PC-9 (cell line): ENCODE measurements around the gene ANKDD1A. TPM values are rescaled to one million over a fixed set of nuclear protein-coding genes. Genes with fewer than 3 reads are reported as not detected.

ENCODE experiments used
- BruUV-seq: library from RNA; stranded (reverse); fragments of 400-500 nt; replicated peaks from 2 replicates; lab custom pipeline; 2021; lab: Mats Ljungman, UMichigan
- CTCF ChIA-PET: fragments of 300-600 bp; sonication (Branson Sonifier 250); formaldehyde crosslinking; loops from one replicate; lab custom pipeline; 2022; ENCODE audit warnings: antibody characterized with exemption; lab: Charles Lee
- POLR2A ChIA-PET: fragments of 300-600 bp; sonication (Branson Sonifier 250); formaldehyde crosslinking; loops from one replicate; lab custom pipeline; 2022; ENCODE audit warnings: antibody characterized with exemption; ENCODE audit not compliant: unreplicated experiment; lab: Charles Lee
- DNase-seq, 2 experiments: peaks; one replicate each; pipeline versions ENCODE4 v3.0.0 to v3.0.0-alpha.2; 2015 to 2022; ENCODE audit warnings: mixed read lengths in 1 of 2
- H2AFZ ChIP-seq: fragments of 200-600 bp; sonication (generic); 2 replicates; pipeline ENCODE4 v1.8.1; 2017; ENCODE audit warnings: antibody characterized with exemption
- H3F3A ChIP-seq: fragments of 200-600 bp; sonication (generic); 2 replicates; pipeline ENCODE4 v1.8.1; 2017; ENCODE audit warnings: antibody characterized with exemption, mild to moderate bottlenecking, low read depth; ENCODE audit not compliant: insufficient read depth
- H3K27ac ChIP-seq: fragments of 200-600 bp; sonication (generic); 2 replicates; pipeline ENCODE4 v1.6.1; 2016; ENCODE audit warnings: mixed run types
- H3K27me3 ChIP-seq: fragments of 200-600 bp; sonication (generic); 2 replicates; pipeline ENCODE4 v1.6.1; 2016; ENCODE audit warnings: low read depth, mixed run types; ENCODE audit not compliant: insufficient read depth
- H3K36me3 ChIP-seq: fragments of 200-600 bp; sonication (generic); 2 replicates; pipeline ENCODE4 v1.6.1; 2016; ENCODE audit warnings: low read depth, mixed run types
- H3K4me1 ChIP-seq: fragments of 200-600 bp; sonication (generic); replicated peaks from 2 replicates; pipeline ENCODE4 v1.6.1; 2016; ENCODE audit warnings: mixed run types; ENCODE audit not compliant: insufficient read depth
- H3K4me2 ChIP-seq: fragments of 200-600 bp; sonication (generic); 2 replicates; pipeline ENCODE4 v1.6.1; 2017; ENCODE audit warnings: mixed run types
- H3K4me3 ChIP-seq: fragments of 200-600 bp; sonication (generic); 2 replicates; pipeline ENCODE4 v1.6.1; 2016; ENCODE audit warnings: mixed run types
- H3K79me2 ChIP-seq: fragments of 200-600 bp; sonication (generic); 2 replicates; pipeline ENCODE4 v1.6.1; 2017; ENCODE audit warnings: low read depth, mixed run types
- H3K9me2 ChIP-seq: fragments of 200-600 bp; sonication (generic); 2 replicates; pipeline ENCODE4 v1.8.1; 2017; ENCODE audit warnings: mild to moderate bottlenecking; ENCODE audit not compliant: insufficient read depth
- H3K9me3 ChIP-seq: fragments of 200-600 bp; sonication (generic); 2 replicates; pipeline ENCODE4 v1.8.1; 2016; ENCODE audit warnings: low read depth; ENCODE audit not compliant: insufficient read depth
- H4K20me1 ChIP-seq: fragments of 200-600 bp; sonication (generic); 2 replicates; pipeline ENCODE4 v1.8.1; 2017; ENCODE audit not compliant: insufficient read depth
- EZH2 ChIP-seq: fragments of 200-600 bp; sonication (generic); IDR thresholded peaks from 2 replicates; pipeline ENCODE4 v1.8.0; 2017; ENCODE audit warnings: antibody characterized with exemption, low read depth
- intact Hi-C: fragments of 100-400 bp; cut with micrococcal nuclease; formaldehyde crosslinking; loops from one replicate; pipeline ENCODE4 v1.10.0; 2022; ENCODE audit not compliant: unreplicated experiment
- total RNA-seq: library from RNA; stranded (reverse); gene quantifications from 2 replicates; pipeline ENCODE4 v1.2.3, GENCODE V29; 2021
- TF ChIP-seq, protein P1 (sequence below): fragments of 200-600 bp; sonication (generic); conservative IDR thresholded peaks from 2 replicates; pipeline ENCODE4 v1.6.1; 2017; ENCODE audit warnings: mixed run types, antibody characterized with exemption, mild to moderate bottlenecking, moderate library complexity

The ANKDD1A gene
- total RNA-seq, 1 experiment from 2014 or later, result 14.2 TPM

DNA sequence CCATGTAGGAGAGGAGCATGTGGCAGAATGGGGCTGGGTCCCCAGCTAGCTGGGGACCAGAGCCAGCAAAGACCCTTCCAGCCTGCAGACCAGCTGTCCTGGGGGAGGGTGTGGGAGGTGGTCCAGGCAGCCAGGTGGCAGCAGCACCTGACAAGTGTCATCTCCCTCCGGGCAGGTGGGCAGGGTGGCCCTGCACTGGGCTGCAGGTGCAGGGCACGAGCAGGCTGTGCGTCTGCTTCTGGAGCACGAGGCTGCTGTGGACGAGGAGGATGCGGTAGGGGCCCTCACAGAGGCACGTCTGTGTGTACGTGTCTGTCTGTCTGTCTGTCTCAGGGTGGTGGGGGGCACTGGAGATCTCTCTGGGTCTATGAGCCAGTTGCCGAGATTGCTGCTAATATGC is 5.5 kb downstream of the ANKDD1A start:
- no peak for DNase-seq
- intact Hi-C loops, result no loop called here
- Histone ChIP-seq H3K79me2 (no peaks in the 10 kb centered on the region), H3K9me2 (no peaks in the 10 kb centered on the region), H3F3A (peaks cover 5% of the 10 kb centered on the region; the same call in 1 of the 2 replicates), H3K36me3 (no peaks in the 10 kb centered on the region), H3K4me3 (no peak overlapping the region), H3K27me3 (no peaks in the 10 kb centered on the region), H3K27ac (no peak overlapping the region), H3K4me2 (no peak overlapping the region), H3K9me3 (no peaks in the 10 kb centered on the region), H3K4me1 (peaks cover 15% of the 10 kb centered on the region), H2AFZ (no peak overlapping the region), H4K20me1 (no peaks in the 10 kb centered on the region)
- TF ChIP-seq EZH2, result no peak
- TF ChIP-seq, protein P1, sequence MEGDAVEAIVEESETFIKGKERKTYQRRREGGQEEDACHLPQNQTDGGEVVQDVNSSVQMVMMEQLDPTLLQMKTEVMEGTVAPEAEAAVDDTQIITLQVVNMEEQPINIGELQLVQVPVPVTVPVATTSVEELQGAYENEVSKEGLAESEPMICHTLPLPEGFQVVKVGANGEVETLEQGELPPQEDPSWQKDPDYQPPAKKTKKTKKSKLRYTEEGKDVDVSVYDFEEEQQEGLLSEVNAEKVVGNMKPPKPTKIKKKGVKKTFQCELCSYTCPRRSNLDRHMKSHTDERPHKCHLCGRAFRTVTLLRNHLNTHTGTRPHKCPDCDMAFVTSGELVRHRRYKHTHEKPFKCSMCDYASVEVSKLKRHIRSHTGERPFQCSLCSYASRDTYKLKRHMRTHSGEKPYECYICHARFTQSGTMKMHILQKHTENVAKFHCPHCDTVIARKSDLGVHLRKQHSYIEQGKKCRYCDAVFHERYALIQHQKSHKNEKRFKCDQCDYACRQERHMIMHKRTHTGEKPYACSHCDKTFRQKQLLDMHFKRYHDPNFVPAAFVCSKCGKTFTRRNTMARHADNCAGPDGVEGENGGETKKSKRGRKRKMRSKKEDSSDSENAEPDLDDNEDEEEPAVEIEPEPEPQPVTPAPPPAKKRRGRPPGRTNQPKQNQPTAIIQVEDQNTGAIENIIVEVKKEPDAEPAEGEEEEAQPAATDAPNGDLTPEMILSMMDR, result no peak
- ChIA-PET POLR2A (no interaction called here), CTCF (no interaction called here)
- no TSS peak for BruUV-seq

DNA sequence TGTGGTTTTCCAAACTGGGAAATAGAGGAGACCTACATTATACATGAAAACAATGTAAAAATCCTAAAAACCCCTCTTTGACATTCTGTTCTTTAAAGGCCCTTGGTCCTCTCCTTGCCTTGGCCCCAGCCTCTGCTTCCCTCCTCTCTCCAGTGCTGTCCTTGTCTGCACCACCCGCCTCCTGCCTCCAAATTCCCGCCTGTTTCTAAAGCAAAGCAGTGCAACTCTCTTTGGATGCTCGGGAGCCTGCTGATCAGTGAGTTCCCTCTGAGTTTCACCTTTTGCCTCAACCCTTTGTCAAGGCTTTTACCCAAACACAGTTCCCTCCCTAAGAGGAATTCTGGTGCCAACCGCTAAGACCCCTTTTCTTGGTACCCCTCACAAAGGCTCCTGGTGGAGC is 8.0 kb downstream of the ANKDD1A start:
- H2AFZ ChIP-seq, result no peak overlapping the region
- ChIA-PET CTCF (no interaction called here), POLR2A (interaction anchor here (0.6 kb wide), 1 partner anchor 77 kb away, joined by 3 read pairs; no protein-coding TSS in a partner anchor)
- no peaks in the 10 kb centered on the region for H3K9me2 ChIP-seq
- H4K20me1 ChIP-seq, result no peaks in the 10 kb centered on the region
- H3K79me2 ChIP-seq, result no peaks in the 10 kb centered on the region
- peaks cover 5% of the 10 kb centered on the region; the same call in 1 of the 2 replicates for H3F3A ChIP-seq
- DNase-seq, result no peak
- BruUV-seq, result no TSS peak
- intact Hi-C loops, result no loop called here
- peaks cover 21% of the 10 kb centered on the region for H3K4me1 ChIP-seq
- no peaks in the 10 kb centered on the region for H3K27me3 ChIP-seq
- no peaks in the 10 kb centered on the region for H3K36me3 ChIP-seq
- H3K27ac ChIP-seq, result no peak overlapping the region
- H3K9me3 ChIP-seq, result no peaks in the 10 kb centered on the region
- TF ChIP-seq EZH2, result no peak
- TF ChIP-seq, protein P1, result no peak
- H3K4me2 ChIP-seq, result no peak overlapping the region
- no peak overlapping the region for H3K4me3 ChIP-seq

DNA sequence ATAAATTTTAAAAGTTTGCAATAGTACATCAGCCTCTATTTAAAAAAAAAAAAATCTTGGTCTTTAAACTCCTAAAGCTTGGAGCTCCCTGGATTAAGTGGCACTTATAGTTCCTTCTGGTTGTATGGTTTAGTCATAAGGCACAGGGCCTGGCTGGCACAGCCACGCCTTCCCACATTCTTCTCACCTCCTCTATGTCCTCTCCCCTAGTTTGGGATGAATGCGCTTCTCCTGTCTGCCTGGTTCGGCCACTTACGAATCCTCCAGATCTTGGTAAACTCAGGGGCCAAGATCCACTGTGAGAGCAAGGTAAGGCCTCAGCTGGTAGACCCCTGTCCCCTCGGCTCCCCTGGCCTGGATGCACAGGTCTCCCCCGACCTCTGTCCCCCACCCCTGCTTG is 10.0 kb downstream of the ANKDD1A start:
- DNase-seq, result peak; percentile 66 to 87
- no peaks in the 10 kb centered on the region for H3K9me2 ChIP-seq
- POLR2A ChIA-PET, result interaction anchor here (0.6 kb wide), 1 partner anchor 105 kb away, joined by 3 read pairs; no protein-coding TSS in a partner anchor
- H3K79me2 ChIP-seq, result no peaks in the 10 kb centered on the region
- intact Hi-C loops, result no loop called here
- H2AFZ ChIP-seq, result peak overlapping the region; percentile 56; the same call in 1 of the 2 replicates
- H3F3A ChIP-seq, result peaks cover 5% of the 10 kb centered on the region; the same call in 1 of the 2 replicates
- CTCF ChIA-PET, result interaction anchor here (0.6 kb wide), 2 partner anchors 36 to 564 kb away, joined by 7 read pairs; no protein-coding TSS in a partner anchor
- no peaks in the 10 kb centered on the region for H3K27me3 ChIP-seq
- no peak for TF ChIP-seq EZH2
- TF ChIP-seq, protein P1, result no peak
- no peaks in the 10 kb centered on the region for H4K20me1 ChIP-seq
- peak overlapping the region; percentile 71 for H3K27ac ChIP-seq
- peaks cover 21% of the 10 kb centered on the region for H3K4me1 ChIP-seq
- no TSS peak for BruUV-seq
- H3K9me3 ChIP-seq, result no peaks in the 10 kb centered on the region
- H3K4me2 ChIP-seq, result peak overlapping the region; percentile 81
- no peaks in the 10 kb centered on the region for H3K36me3 ChIP-seq
- H3K4me3 ChIP-seq, result peak overlapping the region; percentile 41; the same call in 1 of the 2 replicates
